ENCODE measurements around the gene SLC9C2.
"Not testable (repeated sequence)": the region's sequence is repeated elsewhere in the genome, so short reads cannot be mapped to it uniquely, and the experiment has no call there.

SLC9C2 gene

GRCh38 chr1:173580658-173581057 is 22.2 kb downstream of the SLC9C2 start:
- no peak for DNase-seq (ENCODE audit: low read depth in 2 of 2, low spot score in 1 of 2)

DNA sequence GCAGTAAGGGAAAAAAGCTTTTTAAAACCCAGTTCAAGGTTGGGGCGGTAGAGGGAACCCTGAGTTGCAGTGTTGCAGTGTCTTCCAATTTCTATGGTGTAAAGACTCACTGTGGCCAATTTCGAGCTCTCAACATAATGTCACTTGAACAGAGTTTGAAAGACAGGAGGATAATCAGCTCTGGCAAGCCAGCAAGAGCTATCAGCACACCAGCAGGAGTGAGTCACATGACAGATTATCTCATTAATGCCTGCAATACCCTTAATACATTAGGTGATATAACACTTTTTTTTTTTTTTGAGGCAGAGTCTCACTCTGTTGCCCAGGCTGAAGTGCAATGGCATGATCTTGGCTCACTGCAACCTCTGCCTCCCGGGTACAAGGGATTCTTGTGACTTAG is 22.8 kb downstream of the SLC9C2 start:
- DNase-seq (ENCODE audit: low read depth in 2 of 2, low spot score in 1 of 2) = no peak

DNA sequence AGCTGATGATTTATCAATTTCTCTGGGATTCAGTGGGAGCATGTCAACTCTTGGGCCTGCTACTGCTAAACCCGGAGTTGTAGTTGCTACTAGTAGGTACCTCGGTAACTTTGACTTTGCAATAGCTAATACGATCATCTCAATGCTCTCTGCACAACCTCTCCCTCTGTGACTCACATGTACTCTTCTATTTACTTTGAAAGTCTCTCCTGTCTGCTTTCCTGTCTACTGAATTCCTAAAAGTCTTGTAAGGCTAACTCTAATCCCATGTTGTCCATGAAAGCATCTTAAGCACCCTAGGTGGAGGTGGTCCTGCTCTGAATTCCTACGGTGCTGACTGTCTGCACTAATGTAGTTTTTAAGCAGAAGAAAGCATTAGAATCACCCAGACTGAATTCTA is 29.3 kb downstream of the SLC9C2 start:
- no peak for DNase-seq (ENCODE audit: low read depth in 2 of 2, low spot score in 1 of 2)

DNA sequence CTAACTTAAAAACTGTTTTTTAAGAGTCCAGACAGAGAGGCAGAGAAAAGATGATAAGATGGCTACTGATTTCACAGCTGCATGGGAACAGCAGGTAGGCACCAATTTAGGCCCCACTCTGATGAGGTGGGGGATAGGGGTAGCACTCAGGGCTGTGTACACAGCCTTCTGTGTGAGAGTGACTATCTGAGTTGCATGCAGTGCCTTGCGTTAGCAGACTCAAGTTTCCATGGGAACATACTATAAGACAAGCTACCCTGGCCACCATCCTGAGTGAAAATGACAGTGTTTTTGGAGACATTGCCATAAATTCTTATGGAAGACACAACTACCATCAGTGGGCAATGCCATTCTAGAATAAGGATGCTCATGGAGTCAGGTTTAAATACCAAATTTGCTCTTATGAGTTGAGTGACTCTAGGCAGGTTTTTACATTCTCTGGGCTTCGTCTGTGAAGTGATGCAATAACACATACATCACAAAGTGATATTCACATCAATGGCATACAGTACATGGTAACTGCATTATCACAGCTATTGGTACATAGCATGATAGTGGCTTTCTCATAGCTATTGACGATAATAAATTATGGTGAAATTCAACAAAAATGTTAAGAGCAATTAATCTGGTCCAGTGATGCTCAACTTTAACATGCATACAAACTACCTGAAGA is 30.5 kb downstream of the SLC9C2 start:
- DNase-seq (ENCODE audit: low read depth in 2 of 2, low spot score in 1 of 2) = no peak

GRCh38 chr1:173570370-173571007 is 32.4 kb downstream of the SLC9C2 start:
- no peak for DNase-seq (ENCODE audit: low read depth in 2 of 2, low spot score in 1 of 2)

DNA sequence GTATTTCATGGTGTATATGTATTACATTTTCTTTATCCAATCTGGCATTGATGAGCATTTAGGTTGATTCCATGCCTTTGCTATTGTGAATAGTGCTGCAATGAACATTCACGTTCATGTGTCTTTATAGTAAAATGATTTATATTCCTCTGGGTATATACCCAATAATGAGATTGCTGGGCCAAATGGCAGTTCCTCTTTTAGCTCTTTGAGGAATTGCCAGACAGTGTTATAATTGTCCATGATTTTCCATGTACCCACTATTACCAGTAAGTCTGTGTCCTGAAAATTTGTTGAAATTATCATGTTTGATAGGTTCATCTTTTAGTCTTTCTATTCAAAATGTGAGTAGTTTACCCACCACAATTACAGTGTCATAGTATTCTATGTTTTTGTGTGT is 34.4 kb downstream of the SLC9C2 start:
- DNase-seq (ENCODE audit: low read depth in 2 of 2, low spot score in 1 of 2) = no peak

DNA sequence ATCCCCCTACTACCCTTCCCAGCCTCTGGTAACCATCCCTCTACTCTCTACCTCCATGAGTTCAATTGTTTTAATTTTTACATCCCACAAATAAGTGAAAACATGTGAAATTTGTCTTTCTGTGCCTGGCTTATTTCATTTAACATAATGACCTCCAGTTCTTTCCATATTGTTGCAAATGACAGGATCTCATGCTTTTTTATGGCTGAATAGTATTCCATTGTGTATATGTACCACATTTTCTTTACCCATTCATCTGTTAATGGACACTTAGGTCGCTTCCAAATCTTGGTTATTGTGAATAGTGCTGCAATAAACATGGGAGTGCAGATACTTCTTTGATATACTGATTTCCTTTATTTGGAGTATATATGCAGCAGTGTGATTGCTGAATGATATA is 39.0 kb downstream of the SLC9C2 start:
- not testable (repeated sequence) for DNase-seq (ENCODE audit: low read depth in 2 of 2, low spot score in 1 of 2)

- no peak for DNase-seq (ENCODE audit: low read depth in 2 of 2, low spot score in 1 of 2)
Observed at GRCh38 chr1:173562813-173563212, 40.1 kb downstream of the SLC9C2 start.

GRCh38 chr1:173561263-173561662 is 41.6 kb downstream of the SLC9C2 start:
- no peak for DNase-seq (ENCODE audit: low read depth in 2 of 2, low spot score in 1 of 2)

DNA sequence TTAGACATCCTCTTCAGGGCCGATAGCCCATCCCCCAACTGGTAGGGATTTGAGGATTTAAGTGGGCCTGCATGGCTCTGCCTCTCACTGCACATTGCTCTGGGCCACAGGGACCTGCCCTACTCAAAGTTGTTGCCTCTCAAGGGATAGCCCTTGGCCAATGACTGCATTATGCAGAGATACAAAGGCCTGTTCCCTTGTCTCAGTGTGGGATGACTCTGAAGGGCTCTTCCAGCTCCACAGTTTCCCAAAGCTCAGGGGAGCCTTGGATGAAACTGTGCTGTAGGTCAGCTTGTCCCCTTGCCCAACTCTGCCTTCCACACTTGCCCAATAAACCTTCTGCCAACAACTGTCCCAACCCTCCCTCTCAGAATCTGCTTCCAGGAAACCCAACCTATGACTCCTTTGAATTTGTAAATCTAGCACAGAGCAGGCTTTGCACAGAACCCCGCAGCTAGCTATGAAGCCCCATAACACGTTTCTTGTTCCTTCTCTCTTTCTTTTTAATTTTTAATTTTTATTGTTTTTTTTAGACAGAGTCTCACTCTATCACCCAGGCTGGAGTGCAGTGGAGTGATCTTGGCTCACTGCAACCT is 42.5 kb downstream of the SLC9C2 start:
- DNase-seq (ENCODE audit: low read depth in 2 of 2, low spot score in 1 of 2) = no peak

- DNase-seq (ENCODE audit: low read depth in 2 of 2, low spot score in 1 of 2) = no peak
Observed at GRCh38 chr1:173555651-173556305, 47.1 kb downstream of the SLC9C2 start.

DNA sequence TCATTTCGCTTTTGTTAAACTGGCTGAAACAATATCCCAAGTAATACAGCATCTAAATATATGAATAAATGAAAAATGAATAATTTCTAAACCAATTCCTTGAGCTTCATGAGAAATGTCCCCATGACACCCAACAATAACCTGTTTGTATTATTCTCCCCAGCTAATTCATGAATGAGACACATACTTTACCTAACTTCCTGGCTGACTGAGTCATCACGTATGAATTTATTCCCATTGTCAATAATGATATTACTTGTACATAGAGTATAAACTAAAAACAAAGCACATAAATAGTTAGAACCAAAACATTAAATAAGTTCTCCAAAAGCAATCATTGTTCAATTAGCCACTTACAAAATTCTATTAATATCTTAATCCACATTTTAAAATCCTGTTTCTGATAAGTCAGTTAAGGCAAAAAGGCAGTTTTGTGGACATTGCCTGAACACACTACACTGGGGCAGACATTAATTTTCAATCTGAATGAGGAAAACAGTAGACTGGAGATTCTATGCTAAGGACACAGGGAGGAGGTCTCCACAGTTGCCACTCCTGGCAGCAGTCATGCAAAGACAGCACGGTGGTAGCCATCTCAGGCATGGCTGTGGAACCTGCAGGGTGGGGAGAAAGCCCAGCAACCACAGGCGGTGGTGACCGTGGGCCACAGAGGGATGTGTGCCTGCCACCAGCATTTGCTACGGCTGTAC is 48.2 kb downstream of the SLC9C2 start:
- DNase-seq (ENCODE audit: low read depth in 2 of 2, low spot score in 1 of 2) = no peak

DNA sequence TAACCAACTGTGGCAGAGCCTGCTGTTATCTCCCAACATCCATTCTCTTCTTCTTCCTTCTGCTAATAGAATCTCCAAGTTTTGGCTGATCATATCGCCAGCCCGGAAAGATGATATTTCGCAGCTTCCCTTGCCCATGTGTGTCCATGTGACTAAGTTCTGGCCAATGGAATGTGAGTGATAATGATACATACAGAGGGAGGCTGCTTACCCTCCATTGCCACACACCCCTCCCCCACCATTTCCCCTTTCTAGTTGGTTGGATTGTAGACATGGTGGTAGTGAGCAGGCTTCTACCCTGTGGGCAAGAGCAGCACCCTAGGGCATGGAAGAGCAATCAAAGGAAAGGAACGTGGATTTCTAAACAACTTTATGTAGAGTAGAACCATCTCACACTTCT is 48.8 kb downstream of the SLC9C2 start:
- DNase-seq (ENCODE audit: low read depth in 2 of 2, low spot score in 1 of 2) = no peak

DNA sequence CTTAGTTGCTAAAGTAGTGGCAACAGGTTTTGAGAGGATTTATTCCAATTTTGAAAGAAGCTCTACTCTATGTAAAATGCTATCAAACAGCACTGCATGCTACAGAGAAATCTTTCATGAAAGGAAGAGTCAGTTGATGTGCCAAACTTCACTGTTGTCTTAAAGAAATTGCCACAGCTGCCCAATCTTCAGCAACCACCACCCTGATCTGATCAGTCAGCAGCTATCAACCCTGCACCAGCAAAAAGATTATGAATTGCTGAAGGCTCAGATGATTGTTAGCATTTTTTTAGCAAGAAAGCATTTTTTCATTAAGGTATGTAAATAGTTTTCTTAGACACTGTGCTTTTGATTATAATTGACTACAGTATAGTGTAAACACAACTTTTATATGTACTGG is 49.6 kb downstream of the SLC9C2 start:
- DNase-seq (ENCODE audit: low read depth in 2 of 2, low spot score in 1 of 2) = no peak

DNA sequence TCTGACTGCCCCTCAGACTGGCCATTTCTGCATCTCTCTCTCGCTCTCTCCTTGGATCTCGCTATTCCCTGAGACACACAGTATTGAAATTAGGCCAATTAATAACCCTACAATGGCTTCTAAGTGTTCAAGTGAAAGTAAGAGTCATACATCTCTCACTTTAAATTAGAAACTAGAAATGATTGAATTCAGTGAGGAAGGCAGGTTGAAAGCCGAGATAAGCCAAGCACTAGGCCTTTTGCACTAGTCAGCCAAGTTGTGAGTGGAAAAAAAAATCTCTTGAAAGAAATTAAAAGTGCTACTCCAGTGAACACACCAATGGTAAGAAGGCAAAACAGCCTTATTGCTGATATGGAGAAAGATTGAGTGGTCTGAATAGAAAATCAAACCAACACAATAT is 51.2 kb downstream of the SLC9C2 start:
- DNase-seq (ENCODE audit: low read depth in 2 of 2, low spot score in 1 of 2) = no peak

GRCh38 chr1:173549813-173550212 is 53.1 kb downstream of the SLC9C2 start:
- DNase-seq (ENCODE audit: low read depth in 2 of 2, low spot score in 1 of 2) = no peak

- no peak for DNase-seq (ENCODE audit: low read depth in 2 of 2, low spot score in 1 of 2)
Observed at GRCh38 chr1:173545688-173546087, 57.2 kb downstream of the SLC9C2 start.

- no peak for DNase-seq (ENCODE audit: low read depth in 2 of 2, low spot score in 1 of 2)
Observed at GRCh38 chr1:173536223-173536622, 66.6 kb downstream of the SLC9C2 start.

DNA sequence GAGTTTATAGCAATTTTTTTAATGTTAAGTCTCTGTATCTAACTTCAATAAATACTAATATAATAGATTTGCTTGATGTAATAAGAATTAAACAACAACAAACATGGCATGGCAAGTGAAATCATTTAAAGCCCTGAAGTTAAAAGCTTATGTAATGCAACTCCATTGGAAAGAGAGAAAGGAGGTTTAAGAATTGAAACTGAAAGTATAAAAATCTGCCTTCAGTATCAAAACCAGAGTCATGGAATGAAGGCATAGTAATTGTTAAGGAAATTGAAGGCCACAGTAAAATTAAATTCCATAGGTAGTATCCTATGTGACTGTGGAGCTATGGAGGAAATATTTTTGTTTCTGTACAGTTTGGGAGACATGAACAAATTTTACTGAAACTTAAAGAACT is 70.6 kb downstream of the SLC9C2 start:
- no peak for DNase-seq (ENCODE audit: low read depth in 2 of 2, low spot score in 1 of 2)

DNA sequence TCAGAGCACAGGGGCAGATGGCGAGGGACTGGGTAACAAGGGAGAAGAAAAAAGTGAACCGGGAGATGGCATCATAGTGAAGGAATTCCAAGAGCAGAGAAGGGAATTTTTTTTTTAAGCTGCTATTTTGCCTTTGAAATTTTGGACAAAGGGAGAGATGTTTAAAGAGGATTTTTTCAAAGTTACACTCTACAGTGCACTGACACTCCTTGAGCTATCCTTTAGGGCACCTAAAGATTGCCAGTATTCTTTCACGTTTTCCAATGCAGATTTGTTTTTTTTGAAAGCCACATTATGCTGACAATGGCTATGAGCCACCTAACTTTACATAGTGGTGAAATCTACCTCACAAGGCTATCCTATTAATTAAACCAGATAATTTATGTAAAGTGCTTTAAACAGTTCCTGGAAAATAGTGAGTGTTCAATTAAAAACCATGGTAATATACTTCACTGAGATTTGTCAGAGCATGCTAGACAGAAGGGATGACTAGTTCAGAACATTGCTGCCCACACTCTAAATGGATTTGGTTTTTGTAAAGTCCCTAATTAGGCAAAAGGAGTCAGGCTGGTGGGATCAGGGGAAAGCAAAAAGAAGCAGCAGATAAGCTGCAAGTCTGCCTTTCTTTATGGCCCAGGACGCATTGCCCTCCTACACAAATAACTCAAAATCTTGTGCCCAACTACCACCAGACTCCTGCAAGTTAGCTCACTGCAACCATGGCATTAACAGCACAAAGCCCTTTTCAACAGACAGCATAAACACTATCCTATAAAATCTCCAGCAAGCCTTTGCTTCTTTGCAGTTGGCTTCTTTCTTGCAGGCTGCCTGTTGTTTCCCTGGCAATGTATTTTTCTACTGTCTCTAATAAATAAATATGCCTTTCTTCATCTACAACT is 71.8 kb downstream of the SLC9C2 start:
- no peak for DNase-seq (ENCODE audit: low read depth in 2 of 2, low spot score in 1 of 2)

- no peak for DNase-seq (ENCODE audit: low read depth in 2 of 2, low spot score in 1 of 2)
Observed at GRCh38 chr1:173529106-173529505, 73.8 kb downstream of the SLC9C2 start.

Data from stimulated activated CD8-positive, alpha-beta memory T cell treated with anti-CD3 and anti-CD28 coated beads, Interleukin-4, amount 100 ng/mL, for 1 hour (primary cell).